Kidney (tissue), 14 donors: ENCODE measurements around the gene PACSIN1. TPM values are rescaled to one million over a fixed set of nuclear protein-coding genes. Genes with fewer than 3 reads are reported as not detected.
A peak's percentile ranks its signal among the peaks of the same experiment; 100 is the strongest.

Experiments used
- DNase-seq, 5 donors: peaks; one replicate each; pipeline ENCODE4 v3.0.0-alpha.2; 2013 to 2020
- FAIRE-seq: peaks from 2 replicates; lab custom pipeline; 2012; peaks lifted over from hg19 to GRCh38; lab: Jason Lieb, UNC
- H3K27ac ChIP-seq, 2 donors: one replicate each; pipeline ENCODE4 v1.7.0; 2013; ENCODE audit warnings: low read depth in 2 of 2, low read length in 2 of 2, inconsistent platforms in 1 of 2
- H3K27me3 ChIP-seq: one replicate; pipeline ENCODE4 v1.7.1; 2013; ENCODE audit warnings: low read length, inconsistent platforms; ENCODE audit not compliant: control insufficient read depth, insufficient read depth
- H3K36me3 ChIP-seq, 3 donors: one replicate each; pipeline versions ENCODE4 v1.7.0 to v1.7.1; 2013; ENCODE audit warnings: low read length in 3 of 3, control low read depth in 1 of 3, inconsistent platforms in 1 of 3; ENCODE audit not compliant: insufficient read depth in 3 of 3, control insufficient read depth in 2 of 3
- H3K4me1 ChIP-seq, 3 donors: one replicate each; pipeline versions ENCODE4 v1.7.0 to v1.7.1; 2013; ENCODE audit warnings: low read length in 3 of 3, inconsistent platforms in 1 of 3, low read depth in 1 of 3; ENCODE audit not compliant: control insufficient read depth in 2 of 3, insufficient read depth in 2 of 3
- H3K4me3 ChIP-seq, 3 donors: one replicate each; pipeline versions ENCODE4 v1.7.0 to v1.8.1; 2013; ENCODE audit warnings: low read length in 3 of 3, control low read depth in 1 of 3, inconsistent platforms in 1 of 3
- H3K9ac ChIP-seq, 3 donors: one replicate each; pipeline versions ENCODE4 v1.7.0 to v1.7.1; 2013; ENCODE audit warnings: low read length in 3 of 3, control low read depth in 1 of 3, inconsistent platforms in 1 of 3
- H3K9me3 ChIP-seq, 3 donors: one replicate each; pipeline versions ENCODE4 v1.7.0 to v1.7.1; 2013; ENCODE audit warnings: low read length in 3 of 3, control low read depth in 1 of 3, inconsistent platforms in 1 of 3; ENCODE audit not compliant: control insufficient read depth in 2 of 3, insufficient read depth in 1 of 3
- CTCF ChIP-seq: IDR thresholded peaks from 3 replicates; pipeline ENCODE4 v1.5.1; 2012; ENCODE audit warnings: mild to moderate bottlenecking, moderate library complexity, borderline replicate concordance; ENCODE audit not compliant: insufficient read depth; ENCODE audit errors: extremely low read depth
- intact Hi-C: fragments of 100-400 bp; cut with DNase I; formaldehyde crosslinking; loops from one replicate; pipeline ENCODE4 v1.11.1; 2022
- polyA plus RNA-seq: library from polyadenylated mRNA; stranded (reverse); fragments of 350-450 nt; fragmentation: Illumina TruSeq; extraction: RNeasy Lipid Tissue Mini Kit (QIAGEN cat#74804); gene quantifications from one replicate; pipeline ENCODE4 v1.2.3, GENCODE V29; 2014; ENCODE audit warnings: low read depth, low replicate concordance; ENCODE audit not compliant: insufficient read depth
- total RNA-seq: library from RNA; stranded (reverse); fragmentation: NEBNext Ultra II Directional; extraction: Animal tissue kit (Norgen Biotek cat#: 25700); gene quantifications from one replicate; pipeline ENCODE4 v1.2.1, GENCODE V29; 2021
- donor health status: control.
- donor health status: control.
- donor health status: control.
- donor health status: control.
- donor health status: control.
- donor health status: DM: yes; HTN: yes; CAD: no.
- donor health status: Normal renal cell carcinoma (clear cell type).

Gene PACSIN1
- total and polyA plus RNA-seq, 2 donors from 2014 or later: 1.7 to 4.1 TPM

- Histone ChIP-seq H3K4me1 (peaks cover 0 to 7% (median 0%) of the 10 kb centered on the region in 3 donors), H3K9me3 (no peaks in the 10 kb centered on the region), H3K9ac (no peak overlapping the region), H3K27me3 (no peaks in the 10 kb centered on the region), H3K36me3 (no peaks in the 10 kb centered on the region), H3K27ac (no peak overlapping the region), H3K4me3 (no peak overlapping the region)
- no peak for TF ChIP-seq CTCF
- DNase-seq (peak in 3 of 5 donors; percentile 12 to 26 (median 22)), FAIRE-seq (no peak)
- intact Hi-C loops: no loop called here
Measured at GRCh38 chr6:34524499-34524898, 58.6 kb downstream of the PACSIN1 start.

- Histone ChIP-seq H3K9me3 (no peaks in the 10 kb centered on the region), H3K27me3 (no peaks in the 10 kb centered on the region), H3K27ac (no peak overlapping the region), H3K9ac (no peak overlapping the region), H3K4me1 (peaks cover 0 to 7% (median 0%) of the 10 kb centered on the region in 3 donors), H3K4me3 (no peak overlapping the region), H3K36me3 (no peaks in the 10 kb centered on the region)
- no peak for TF ChIP-seq CTCF
- peak in 2 of 5 donors; percentile 2 to 65 for DNase-seq
- FAIRE-seq: no peak
- intact Hi-C loops: no loop called here
Measured at GRCh38 chr6:34524971-34525370, 59.1 kb downstream of the PACSIN1 start.

- H3K9me3 ChIP-seq: no peaks in the 10 kb centered on the region
- DNase-seq: peak in 1 of 5 donors; percentile 65
- no peak overlapping the region for H3K9ac ChIP-seq
- H3K4me3 ChIP-seq: no peak overlapping the region
- no peak for TF ChIP-seq CTCF
- peaks cover 0 to 7% (median 0%) of the 10 kb centered on the region in 3 donors for H3K4me1 ChIP-seq
- FAIRE-seq: no peak
- no peaks in the 10 kb centered on the region for H3K27me3 ChIP-seq
- H3K36me3 ChIP-seq: no peaks in the 10 kb centered on the region
- H3K27ac ChIP-seq: no peak overlapping the region
- intact Hi-C loops: no loop called here
Measured at GRCh38 chr6:34525431-34526175, 59.7 kb downstream of the PACSIN1 start.
